GM18951 (cell line): ENCODE results near the gene ARL4D.

Source experiments
- POLR2A ChIP-seq: IDR thresholded peaks from 4 replicates; pipeline ENCODE4 v1.6.1; 2011; ENCODE audit warnings: mild to moderate bottlenecking; ENCODE audit not compliant: insufficient read length, insufficient read depth; ENCODE audit errors: extremely low read depth
- in situ Hi-C: fragments of 300-500 bp; cut with MboI; formaldehyde crosslinking; loops from one replicate; pipeline ENCODE4 v1.12.0; 2022; ENCODE audit warnings: low sequenced_read_pairs, mixed read lengths, inconsistent platforms; ENCODE audit not compliant: unreplicated experiment

Gene ARL4D, protein sequence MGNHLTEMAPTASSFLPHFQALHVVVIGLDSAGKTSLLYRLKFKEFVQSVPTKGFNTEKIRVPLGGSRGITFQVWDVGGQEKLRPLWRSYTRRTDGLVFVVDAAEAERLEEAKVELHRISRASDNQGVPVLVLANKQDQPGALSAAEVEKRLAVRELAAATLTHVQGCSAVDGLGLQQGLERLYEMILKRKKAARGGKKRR

DNA sequence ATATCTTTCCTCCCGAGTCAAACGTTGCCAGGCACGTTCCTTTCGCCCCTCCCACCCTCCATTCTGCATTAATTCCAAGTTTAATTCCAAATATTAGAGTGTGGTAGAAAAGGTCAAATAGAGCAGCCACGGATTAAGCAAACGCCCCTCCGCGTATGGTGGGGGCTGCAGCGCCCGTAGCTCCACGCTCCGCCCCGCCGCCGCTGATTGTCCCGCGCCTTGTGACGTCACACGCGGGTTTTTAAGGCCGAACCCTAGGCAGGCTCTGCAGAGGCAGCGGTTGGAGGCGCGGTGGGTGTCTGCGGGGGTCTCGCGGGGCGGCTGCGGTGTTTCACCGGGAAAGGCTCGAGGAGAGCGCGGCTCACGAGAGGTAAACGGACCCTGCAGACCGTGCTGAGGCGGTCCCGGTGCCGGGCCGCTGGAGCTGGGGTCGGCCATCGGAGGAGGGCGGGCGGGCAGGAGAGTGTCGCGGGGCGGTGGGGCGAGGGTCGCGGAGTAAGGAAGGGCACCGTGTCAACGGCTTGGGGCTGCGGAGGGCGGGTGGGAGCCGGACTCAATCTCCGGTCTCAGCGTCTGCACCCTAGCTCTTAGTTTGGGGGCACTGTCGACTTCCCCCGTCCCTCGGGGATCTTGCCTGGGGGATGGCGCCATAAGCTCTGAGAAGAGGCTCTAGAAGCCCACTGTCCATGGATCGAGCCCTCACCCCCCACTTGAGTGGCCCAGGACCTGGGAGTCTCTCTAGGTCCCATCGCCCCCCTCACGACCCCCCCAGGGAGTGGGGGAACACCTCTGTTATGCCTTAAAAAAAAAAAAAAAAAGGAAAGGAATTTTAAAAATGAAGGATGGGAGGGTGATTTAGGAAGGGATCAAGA lies at the start of gene ARL4D:
TSS of gene ARL4D (plus strand) at position 270 of the 872 bp plus-strand sequence. CDS start 740 bp downstream, outside the sequence.
- in situ Hi-C loops = no loop called here

DNA sequence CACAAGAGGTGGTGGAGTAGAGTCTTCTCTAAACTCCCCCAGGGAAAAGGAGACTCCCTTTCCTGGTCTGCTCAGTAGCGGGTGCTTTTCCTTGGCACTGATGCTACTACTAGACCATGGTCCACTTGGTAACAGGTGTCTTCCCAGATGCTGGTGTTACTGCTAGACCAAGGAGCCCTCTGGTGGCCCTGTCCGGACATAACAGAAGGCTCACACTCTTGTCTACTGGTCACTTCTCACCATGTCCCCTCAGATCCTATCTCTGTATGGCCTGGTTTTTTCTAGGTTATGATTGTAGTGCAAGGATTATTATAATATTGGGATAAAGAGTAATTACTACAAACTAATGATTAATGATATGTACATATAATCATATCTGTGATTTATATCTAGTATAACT lies 49.7 kb upstream of the ARL4D start:
- in situ Hi-C loops = no loop called here
- no peak for TF ChIP-seq POLR2A

More for the DNA sequence above, at the start of gene ARL4D:
- TF ChIP-seq POLR2A = peak; percentile 63

DNA sequence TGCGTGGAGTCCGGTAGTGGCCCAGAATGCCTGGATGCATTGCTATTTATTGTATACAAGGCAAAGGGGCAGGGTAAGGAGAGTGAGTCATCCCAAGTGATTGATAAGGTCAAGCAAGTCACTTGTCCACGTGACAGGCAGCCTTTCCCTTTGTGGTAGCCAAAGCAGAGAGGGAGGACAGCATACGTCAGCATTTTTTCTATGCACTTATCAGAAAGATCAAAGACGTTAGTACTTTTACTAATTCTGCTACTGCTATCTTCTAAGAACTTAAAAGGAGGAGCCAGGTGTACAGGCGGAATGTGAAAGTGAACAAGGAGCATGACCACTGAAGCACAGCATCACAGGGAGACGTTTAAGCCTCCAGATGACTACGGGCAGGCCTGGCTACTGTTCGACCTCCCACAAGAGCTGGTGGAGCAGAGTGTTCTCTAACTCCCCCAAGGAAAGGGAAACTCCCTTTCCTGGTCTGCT lies 47.9 kb upstream of the ARL4D start:
- TF ChIP-seq POLR2A = no peak
- in situ Hi-C loops = no loop called here

DNA sequence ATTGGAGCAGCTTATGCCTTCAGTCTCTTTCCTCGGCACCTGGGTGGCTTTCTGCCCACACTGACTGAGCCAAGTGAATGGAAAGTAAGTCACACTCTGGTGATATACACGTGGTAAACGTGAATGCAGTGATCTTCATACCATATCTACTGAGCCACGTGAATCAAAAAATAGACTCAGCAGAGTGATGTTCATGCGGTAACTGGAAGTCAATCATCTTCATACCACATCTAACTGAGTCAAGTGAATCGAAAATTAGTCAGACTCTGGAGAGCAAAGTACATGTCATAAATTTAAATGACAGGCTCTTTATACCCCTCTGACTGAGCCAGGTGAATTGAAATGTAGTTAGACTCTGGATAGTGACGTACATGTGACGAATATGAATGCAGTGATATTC lies 47.1 kb upstream of the ARL4D start:
- TF ChIP-seq POLR2A = no peak
- in situ Hi-C loops = no loop called here

DNA sequence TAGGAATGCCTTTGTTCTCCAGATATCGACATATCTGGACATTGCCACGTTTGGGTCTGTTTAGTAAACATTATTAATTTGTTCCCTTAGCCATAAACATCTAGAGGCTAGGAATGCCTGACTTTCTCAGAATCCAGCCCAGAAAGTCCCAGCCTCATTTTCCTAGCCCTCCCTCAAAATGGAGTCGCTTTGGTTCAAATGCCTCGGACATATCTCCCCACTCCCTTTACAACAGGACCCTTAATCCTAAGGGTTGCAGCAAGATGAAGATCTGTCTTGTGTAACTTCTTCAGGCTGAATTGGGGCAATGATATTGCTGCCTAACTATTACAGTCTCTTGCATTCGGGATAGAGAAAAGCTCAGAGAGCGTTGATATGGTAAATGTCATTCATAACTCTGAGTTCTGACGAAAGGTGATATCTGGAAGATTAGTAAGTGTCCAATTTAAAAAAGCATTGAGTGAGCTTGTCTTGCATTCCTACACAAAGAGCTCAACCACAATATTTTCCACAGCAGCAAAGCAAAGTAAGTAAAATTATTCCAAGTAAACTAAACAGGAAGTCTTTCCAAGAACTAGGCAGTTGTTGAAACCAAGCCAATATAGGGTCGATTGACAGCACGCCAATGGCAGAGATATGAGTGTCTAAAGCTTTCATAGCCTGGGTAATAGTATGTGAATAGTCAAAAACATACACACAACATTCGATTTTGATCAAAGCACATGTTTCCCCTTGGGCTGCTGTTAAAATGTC lies 46.0 kb upstream of the ARL4D start:
- no peak for TF ChIP-seq POLR2A
- in situ Hi-C loops = no loop called here

DNA sequence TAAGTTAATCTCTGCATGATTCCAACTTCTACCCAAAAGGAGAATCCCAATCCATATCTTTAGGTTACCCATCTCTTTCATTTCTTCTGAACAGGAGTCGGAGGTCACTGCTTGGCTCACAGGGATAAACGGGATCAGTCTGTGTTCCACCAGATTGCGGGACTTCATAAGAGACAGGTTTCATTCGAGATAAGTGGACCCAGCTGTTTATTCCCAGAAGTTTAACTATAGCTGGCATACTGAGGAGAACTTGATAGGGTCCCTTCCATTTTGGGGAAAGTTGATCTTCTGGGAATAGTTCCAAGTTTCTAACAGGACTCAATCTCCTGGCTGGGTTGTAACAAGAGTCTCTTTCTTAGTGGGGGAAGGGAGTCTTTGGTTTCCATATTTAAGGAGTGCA lies 45.4 kb upstream of the ARL4D start:
- in situ Hi-C loops = no loop called here

DNA sequence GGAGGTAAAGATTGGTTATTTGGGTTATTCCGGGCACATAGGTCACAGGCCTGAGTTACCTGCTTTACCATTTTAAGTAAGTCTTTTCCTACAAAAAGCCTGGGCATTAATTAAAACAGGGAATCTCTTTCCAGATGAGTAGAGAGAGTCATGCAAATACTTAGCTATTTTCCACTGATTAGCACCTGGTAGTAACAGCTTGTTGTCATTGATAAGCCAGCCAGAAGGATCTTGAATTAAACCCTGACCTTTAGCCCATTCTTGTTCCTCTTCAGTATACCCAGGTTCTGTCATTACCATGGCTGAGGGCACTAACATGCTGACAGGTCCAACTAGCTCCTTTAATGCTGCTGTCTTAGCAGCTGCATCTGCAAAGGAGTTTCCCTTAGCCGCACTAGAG lies 44.4 kb upstream of the ARL4D start:
- no peak for TF ChIP-seq POLR2A
- in situ Hi-C loops = no loop called here

More for the DNA sequence above, 45.4 kb upstream of the ARL4D start:
- TF ChIP-seq POLR2A = no peak

DNA sequence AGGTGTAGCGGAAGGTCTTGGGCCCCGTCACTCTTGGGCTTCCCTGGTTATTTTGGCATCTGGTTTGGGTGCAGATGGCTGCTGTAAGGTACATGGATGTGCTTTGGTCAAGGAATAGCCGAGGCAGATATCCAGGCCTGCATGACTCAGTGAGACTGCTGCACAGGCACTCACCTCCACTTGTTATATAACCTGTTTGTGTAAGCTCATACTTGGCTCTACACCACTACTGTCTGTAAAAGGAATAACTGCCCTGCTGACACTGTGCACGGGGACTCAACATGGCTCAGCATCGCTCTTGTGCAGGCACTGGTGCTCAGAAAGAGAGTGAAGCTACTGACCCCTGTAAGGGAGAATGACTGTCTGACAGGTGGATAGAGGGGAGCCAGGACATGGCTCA lies 42.3 kb upstream of the ARL4D start:
- no peak for TF ChIP-seq POLR2A
- in situ Hi-C loops = no loop called here

DNA sequence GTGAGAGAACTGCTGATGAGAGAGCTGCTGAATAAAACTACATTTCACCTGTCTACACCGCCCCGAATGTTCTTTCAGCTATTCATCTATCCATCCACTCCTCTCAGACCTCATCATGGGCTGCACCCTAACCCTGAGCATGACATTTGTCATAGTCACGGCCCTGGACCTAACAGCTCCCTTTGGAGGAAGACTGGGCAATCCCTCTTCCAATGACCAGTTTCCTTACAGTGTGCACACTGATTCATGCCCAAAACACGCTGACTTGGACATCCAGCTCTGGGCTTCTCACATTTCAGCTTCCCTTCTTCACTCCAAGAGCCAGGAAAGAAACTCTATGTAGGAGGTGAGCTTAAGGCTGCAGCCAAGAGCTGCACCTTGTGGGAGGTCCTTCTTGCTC lies 41.8 kb upstream of the ARL4D start:
- in situ Hi-C loops = no loop called here
- no peak for TF ChIP-seq POLR2A

DNA sequence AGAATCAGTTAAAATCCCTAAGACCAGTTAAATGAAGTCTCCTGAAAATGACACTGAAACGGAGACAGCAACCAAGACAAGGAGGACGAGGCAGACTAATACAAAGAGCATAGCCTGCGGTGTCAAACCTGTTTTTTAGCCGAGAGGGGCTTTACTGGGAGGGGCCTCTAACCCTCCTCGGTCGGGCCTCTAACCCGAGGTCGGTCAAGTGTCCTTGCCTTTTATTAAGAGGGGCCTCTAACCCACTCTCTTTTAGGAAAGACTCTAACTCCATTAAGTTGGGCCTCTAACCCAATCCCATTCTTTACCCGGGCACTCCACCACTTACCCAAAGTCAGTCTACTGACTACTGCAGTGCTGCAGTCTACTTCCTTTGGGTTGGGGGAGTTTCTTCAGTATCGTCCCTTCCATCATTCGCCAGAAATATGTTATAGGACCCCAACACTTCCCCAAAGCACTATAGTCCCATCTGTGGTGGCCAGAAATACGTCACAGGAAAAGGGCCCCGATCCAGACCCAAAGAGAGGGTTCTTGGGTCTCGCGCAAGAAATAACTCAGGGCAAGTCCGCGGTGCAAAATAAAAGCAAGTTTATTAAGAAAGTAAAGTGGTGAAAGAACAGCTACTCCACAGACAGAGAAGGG lies 39.2 kb upstream of the ARL4D start:
- in situ Hi-C loops = no loop called here
- TF ChIP-seq POLR2A = no peak

DNA sequence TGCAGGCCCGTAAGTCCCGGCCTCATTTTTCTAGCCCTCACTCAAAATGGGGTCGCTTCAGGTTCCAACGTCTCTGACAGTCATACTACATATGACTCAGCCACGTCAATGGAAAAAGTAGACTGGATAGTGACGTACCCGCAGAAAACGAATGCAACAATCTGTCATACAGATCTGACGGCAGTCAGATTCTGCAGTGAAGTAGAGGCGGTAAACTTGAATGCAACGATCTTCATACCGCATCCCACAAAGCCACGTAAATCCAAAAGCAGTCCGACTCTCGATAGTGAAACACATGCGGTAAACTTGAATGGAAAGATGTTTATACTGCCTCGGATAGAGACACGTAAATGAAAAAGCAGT lies 38.4 kb upstream of the ARL4D start:
- in situ Hi-C loops = no loop called here
- TF ChIP-seq POLR2A = no peak

DNA sequence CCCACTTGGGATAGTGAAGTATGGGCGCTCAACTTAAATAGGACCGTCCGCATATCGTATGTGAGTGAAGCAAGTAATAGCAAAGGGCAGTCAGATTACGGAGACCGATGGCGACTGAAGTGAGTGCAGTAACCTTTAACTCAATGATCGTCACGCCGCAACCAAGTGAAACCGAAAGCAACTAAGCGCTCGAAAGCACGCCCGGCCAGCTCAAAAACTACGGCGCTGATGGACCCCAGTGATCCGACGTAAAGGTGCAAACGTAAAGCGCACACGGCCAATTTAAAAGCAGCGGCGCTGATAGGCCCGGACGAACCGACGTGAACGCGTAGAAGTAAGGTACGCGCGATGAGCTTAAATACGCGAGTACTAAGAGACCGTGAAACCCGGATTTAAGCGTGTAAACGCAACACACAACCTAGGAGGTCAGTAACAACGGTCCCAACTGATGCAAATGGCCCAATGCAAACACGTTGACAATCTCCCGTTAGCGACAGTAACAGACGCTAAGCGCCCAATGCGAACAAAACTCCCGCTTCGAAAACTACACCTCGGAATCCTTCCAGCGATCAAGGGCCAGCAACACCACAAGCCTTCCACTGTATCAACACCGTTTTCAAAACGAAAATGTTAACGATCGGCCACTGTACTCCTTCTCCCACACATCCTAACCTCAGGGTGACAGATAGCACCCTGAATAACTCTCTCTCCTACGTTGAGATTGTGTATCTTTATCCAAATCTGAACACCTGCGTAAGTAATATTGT lies 37.9 kb upstream of the ARL4D start:
- in situ Hi-C loops = no loop called here
- peak; percentile 100 for TF ChIP-seq POLR2A
